Measurements from ENCODE around the gene MROH2A. TPM values are rescaled to one million over a fixed set of nuclear protein-coding genes. Genes with fewer than 3 reads are reported as not detected.

The MROH2A gene
- total and polyA plus RNA-seq, 4 experiments from 2014 or later = not detected

DNA sequence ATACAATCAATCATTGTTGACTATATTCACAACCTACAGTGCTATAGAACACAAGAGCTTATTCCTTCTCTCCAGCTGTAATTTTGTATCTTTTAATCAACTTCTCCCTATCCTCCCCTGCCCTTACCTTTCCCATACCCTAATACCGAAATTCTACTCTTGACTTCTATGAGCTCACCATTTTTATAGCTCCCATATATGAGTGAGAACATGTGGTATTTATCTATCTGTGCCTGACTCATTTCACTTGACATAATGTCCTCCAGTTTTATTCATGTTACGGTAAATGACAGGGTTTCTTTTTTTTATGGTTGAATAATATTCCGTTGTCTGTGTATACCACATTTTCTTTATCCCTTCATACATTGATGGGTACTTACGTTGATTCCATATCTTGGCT, 2.6 kb downstream of the MROH2A start:
- H3K36me3 ChIP-seq (ENCODE audit: insufficient read depth, low read length) = no peaks in the 10 kb centered on the region
- no peaks in the 10 kb centered on the region for H3K27me3 ChIP-seq (ENCODE audit: insufficient read depth, low read length)
- no peaks in the 10 kb centered on the region for H3K9me3 ChIP-seq (ENCODE audit: control insufficient read depth in 1 of 2, low read length in 2 of 2)
- H3K9me3 Mint-ChIP-seq = peaks cover 2 to 25% (median 10%) of the 10 kb centered on the region in 8 donors
- no peaks in the 10 kb centered on the region for H3K4me1 ChIP-seq (ENCODE audit: insufficient read depth, low read length)
- no peak overlapping the region for H3K27ac Mint-ChIP-seq
- peaks cover 0 to 6% of the 10 kb centered on the region in 2 donors for H3K36me3 Mint-ChIP-seq
- H3K27ac ChIP-seq (ENCODE audit: low read depth, low read length) = no peak overlapping the region
- intact Hi-C loops (cut with micrococcal nuclease) = no loop called here
- no peak for DNase-seq
- ChIA-PET CTCF (ENCODE audit: partially characterized antibody) (no interaction called here), POLR2A (ENCODE audit: partially characterized antibody) (no interaction called here)
- H3K4me3 Mint-ChIP-seq = no peak overlapping the region
- H3K4me1 Mint-ChIP-seq = peaks cover 0 to 2% (median 0%) of the 10 kb centered on the region in 4 donors
- H3K27me3 Mint-ChIP-seq = peaks cover 19 to 21% of the 10 kb centered on the region in 2 donors
- no peak overlapping the region for H3K4me3 ChIP-seq (ENCODE audit: low read length in 2 of 2)

DNA sequence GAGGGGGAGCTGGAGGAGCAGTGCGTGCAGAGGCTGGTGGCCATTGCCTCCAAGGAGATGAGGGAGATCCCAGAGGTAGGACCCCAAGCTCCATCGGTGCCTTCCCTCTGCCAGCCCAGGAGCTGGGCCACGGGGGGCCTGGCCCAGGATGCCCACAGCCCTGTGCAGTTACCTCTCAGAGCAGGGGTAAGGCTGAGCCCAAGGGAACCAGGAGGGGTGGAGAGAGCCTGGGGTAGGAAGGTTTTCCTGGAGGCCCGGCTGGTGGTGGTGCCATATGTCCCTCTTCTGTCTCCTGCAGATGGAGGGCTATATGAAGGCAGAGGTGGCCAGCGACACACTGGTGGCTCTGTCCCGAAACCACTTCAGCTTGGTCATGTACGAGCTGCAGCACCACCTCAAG, 11.4 kb downstream of the MROH2A start:
- ChIA-PET POLR2A (ENCODE audit: partially characterized antibody) (no interaction called here), CTCF (ENCODE audit: partially characterized antibody) (no interaction called here)
- Histone ChIP-seq H3K4me3 (ENCODE audit: low read length in 2 of 2) (no peak overlapping the region), H3K27me3 (ENCODE audit: insufficient read depth, low read length) (no peaks in the 10 kb centered on the region), H3K27ac (ENCODE audit: low read depth, low read length) (no peak overlapping the region), H3K36me3 (ENCODE audit: insufficient read depth, low read length) (no peaks in the 10 kb centered on the region), H3K4me1 (ENCODE audit: insufficient read depth, low read length) (no peaks in the 10 kb centered on the region), H3K9me3 (ENCODE audit: control insufficient read depth in 1 of 2, low read length in 2 of 2) (no peaks in the 10 kb centered on the region)
- Mint-ChIP-seq H3K4me3 (no peak overlapping the region), H3K36me3 (no peaks in the 10 kb centered on the region), H3K9me3 (peaks cover 0 to 9% (median 2%) of the 10 kb centered on the region in 8 donors), H3K4me1 (peaks cover 0 to 4% (median under 1%) of the 10 kb centered on the region in 4 donors), H3K27me3 (peaks cover 6 to 11% of the 10 kb centered on the region in 2 donors), H3K27ac (no peak overlapping the region)
- DNase-seq = no peak
- intact Hi-C loops (cut with micrococcal nuclease) = no loop called here

DNA sequence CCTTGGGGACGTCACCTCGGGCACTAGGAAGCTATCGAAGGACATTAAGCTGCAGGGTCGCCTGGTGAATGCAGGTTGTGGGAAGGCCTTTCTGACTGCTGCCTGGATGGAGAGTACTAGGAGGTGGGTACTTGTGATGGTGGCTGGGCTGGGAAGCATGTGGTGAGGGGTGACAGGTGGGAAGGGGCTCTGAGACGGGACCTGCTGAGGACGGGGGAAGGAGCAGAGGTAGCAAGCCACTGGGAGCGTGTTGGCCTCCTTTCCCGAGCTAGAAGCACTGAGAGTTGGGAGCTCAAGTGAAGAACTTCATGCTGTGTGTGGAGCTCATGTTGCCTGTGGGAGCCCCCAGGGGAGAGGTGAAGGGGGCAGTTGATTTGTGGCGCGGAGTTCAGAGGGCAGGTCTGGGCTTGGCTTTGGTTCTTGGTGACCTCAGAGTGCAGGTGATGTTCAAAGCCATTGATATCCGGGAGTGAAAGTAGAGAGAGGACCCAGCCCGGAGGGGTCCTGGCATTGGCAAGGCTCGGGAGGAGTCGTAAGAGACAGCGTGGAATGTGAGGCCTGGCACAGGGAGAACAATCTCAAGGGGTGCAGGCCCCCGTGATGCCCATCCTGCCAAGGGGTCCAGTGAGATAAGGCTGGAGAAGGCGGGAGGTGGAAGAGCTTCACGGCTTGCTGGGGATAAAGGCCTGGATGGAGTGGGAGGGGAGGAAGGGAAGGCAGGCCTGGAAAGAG, 13.2 kb downstream of the MROH2A start:
- Histone ChIP-seq H3K27ac (ENCODE audit: low read depth, low read length) (no peak overlapping the region), H3K4me1 (ENCODE audit: insufficient read depth, low read length) (no peaks in the 10 kb centered on the region), H3K4me3 (ENCODE audit: low read length in 2 of 2) (no peak overlapping the region), H3K36me3 (ENCODE audit: insufficient read depth, low read length) (no peaks in the 10 kb centered on the region), H3K9me3 (ENCODE audit: control insufficient read depth in 1 of 2, low read length in 2 of 2) (no peaks in the 10 kb centered on the region), H3K27me3 (ENCODE audit: insufficient read depth, low read length) (no peaks in the 10 kb centered on the region)
- no peak for DNase-seq
- no peak overlapping the region for H3K4me3 Mint-ChIP-seq
- ChIA-PET CTCF (ENCODE audit: partially characterized antibody) (no interaction called here), POLR2A (ENCODE audit: partially characterized antibody) (no interaction called here)
- intact Hi-C loops (cut with micrococcal nuclease) = no loop called here
- H3K36me3 Mint-ChIP-seq = no peaks in the 10 kb centered on the region
- peaks cover 0 to 4% (median under 1%) of the 10 kb centered on the region in 4 donors for H3K4me1 Mint-ChIP-seq
- peaks cover 0 to 5% (median under 1%) of the 10 kb centered on the region in 8 donors for H3K9me3 Mint-ChIP-seq
- H3K27me3 Mint-ChIP-seq = peaks cover 2 to 4% of the 10 kb centered on the region in 2 donors
- H3K27ac Mint-ChIP-seq = no peak overlapping the region

DNA sequence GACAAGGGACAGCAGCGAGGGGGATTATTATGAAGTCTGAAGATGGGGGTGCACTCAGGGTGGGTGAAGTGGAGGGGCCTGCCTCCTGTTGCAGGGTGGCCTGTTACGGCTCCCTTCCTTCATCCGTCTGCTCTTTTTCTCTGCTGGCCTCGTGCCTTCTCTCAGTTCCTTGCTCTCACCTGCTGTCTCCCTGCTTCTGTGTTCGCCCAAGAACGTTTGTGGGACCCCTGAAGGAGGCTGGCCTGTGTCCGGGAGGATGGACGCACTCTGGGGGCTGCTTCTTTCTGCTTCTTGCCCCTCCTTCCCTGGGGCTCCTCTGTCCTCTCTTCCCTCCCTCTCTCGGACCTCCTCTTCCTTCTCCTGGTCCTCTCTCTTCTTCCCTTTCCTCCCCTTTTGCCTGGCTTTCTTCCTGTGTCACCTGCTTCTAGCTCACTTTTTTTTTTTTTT, 13.8 kb downstream of the MROH2A start:
- H3K27me3 Mint-ChIP-seq = peaks cover 0 to 4% of the 10 kb centered on the region in 2 donors

DNA sequence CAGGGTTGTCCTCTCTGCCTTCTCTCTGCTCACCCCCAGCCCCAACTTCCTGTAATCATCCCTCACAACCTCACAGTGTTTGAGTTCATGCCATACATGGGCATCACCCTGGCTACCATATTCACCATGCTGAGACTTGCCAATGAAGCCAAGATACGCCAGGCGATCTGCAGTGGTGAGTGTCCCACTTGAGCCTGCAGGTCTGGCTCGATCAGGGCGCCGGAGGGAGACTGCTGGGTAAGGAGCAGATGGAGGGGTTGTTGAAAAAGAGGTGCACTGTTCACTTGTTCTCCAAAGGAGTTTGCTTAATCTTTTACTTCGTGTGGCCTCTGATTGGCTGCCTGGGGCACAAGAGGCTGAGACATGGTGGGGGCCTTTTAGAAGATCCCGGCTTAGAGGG, 14.6 kb downstream of the MROH2A start:
- peaks cover 0 to 4% of the 10 kb centered on the region in 2 donors for H3K27me3 Mint-ChIP-seq

More for the DNA sequence above, 13.8 kb downstream of the MROH2A start:
- DNase-seq = no peak
- Histone ChIP-seq H3K4me1 (ENCODE audit: insufficient read depth, low read length) (no peaks in the 10 kb centered on the region), H3K36me3 (ENCODE audit: insufficient read depth, low read length) (no peaks in the 10 kb centered on the region), H3K27ac (ENCODE audit: low read depth, low read length) (no peak overlapping the region), H3K9me3 (ENCODE audit: control insufficient read depth in 1 of 2, low read length in 2 of 2) (no peaks in the 10 kb centered on the region), H3K27me3 (ENCODE audit: insufficient read depth, low read length) (no peaks in the 10 kb centered on the region), H3K4me3 (ENCODE audit: low read length in 2 of 2) (no peak overlapping the region)
- H3K4me1 Mint-ChIP-seq = peaks cover 0 to 4% (median under 1%) of the 10 kb centered on the region in 4 donors
- H3K4me3 Mint-ChIP-seq = no peak overlapping the region
- ChIA-PET CTCF (ENCODE audit: partially characterized antibody) (no interaction called here), POLR2A (ENCODE audit: partially characterized antibody) (no interaction called here)
- H3K36me3 Mint-ChIP-seq = no peaks in the 10 kb centered on the region
- intact Hi-C loops (cut with micrococcal nuclease) = no loop called here
- no peak overlapping the region for H3K27ac Mint-ChIP-seq
- H3K9me3 Mint-ChIP-seq = peaks cover 0 to 5% (median 0%) of the 10 kb centered on the region in 8 donors

DNA sequence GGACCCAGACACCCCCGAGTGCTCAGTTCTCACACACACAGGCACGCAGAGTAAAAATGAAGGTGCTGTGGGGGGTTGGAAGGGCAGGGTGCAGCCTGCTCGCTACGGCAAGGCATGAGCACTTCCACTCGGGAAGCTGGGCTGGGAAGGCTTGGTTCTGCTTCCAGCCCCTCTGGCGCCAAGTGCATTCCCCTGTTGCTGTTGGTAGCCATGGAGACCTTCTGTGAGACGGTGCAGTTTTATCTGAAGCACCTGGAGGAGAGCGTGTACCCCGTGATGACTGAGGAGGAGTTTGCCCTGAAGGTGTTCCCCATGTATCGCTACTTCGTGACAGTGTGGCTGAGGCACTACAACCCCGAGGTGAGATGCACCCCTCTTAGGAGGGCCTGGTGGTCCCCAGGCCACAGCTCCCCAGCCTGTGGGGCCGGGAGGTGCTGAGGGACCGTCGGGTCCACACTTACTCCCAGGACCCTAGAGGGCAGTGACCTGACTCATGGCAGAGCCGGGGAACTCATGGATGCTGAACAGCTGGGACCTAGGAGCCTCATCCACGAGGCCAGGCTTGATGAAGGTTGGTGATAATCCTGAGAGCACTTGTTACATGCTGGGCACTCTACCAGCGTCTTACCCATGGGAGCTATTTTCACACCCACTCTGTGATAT, 15.5 kb downstream of the MROH2A start:
- peaks cover 0 to 4% of the 10 kb centered on the region in 2 donors for H3K27me3 Mint-ChIP-seq

More for the DNA sequence above, 14.6 kb downstream of the MROH2A start:
- peaks cover 0 to 5% (median 0%) of the 10 kb centered on the region in 8 donors for H3K9me3 Mint-ChIP-seq
- intact Hi-C loops (cut with micrococcal nuclease) = no loop called here
- no peak overlapping the region for H3K4me3 Mint-ChIP-seq
- H3K4me1 ChIP-seq (ENCODE audit: insufficient read depth, low read length) = no peaks in the 10 kb centered on the region
- peaks cover 0 to 4% (median under 1%) of the 10 kb centered on the region in 4 donors for H3K4me1 Mint-ChIP-seq
- no peak overlapping the region for H3K4me3 ChIP-seq (ENCODE audit: low read length in 2 of 2)
- H3K27me3 ChIP-seq (ENCODE audit: insufficient read depth, low read length) = no peaks in the 10 kb centered on the region
- no peak overlapping the region for H3K27ac ChIP-seq (ENCODE audit: low read depth, low read length)
- no peaks in the 10 kb centered on the region for H3K36me3 Mint-ChIP-seq
- no peaks in the 10 kb centered on the region for H3K9me3 ChIP-seq (ENCODE audit: control insufficient read depth in 1 of 2, low read length in 2 of 2)
- ChIA-PET CTCF (ENCODE audit: partially characterized antibody) (no interaction called here), POLR2A (ENCODE audit: partially characterized antibody) (no interaction called here)
- no peak overlapping the region for H3K27ac Mint-ChIP-seq
- DNase-seq = no peak
- no peaks in the 10 kb centered on the region for H3K36me3 ChIP-seq (ENCODE audit: insufficient read depth, low read length)

DNA sequence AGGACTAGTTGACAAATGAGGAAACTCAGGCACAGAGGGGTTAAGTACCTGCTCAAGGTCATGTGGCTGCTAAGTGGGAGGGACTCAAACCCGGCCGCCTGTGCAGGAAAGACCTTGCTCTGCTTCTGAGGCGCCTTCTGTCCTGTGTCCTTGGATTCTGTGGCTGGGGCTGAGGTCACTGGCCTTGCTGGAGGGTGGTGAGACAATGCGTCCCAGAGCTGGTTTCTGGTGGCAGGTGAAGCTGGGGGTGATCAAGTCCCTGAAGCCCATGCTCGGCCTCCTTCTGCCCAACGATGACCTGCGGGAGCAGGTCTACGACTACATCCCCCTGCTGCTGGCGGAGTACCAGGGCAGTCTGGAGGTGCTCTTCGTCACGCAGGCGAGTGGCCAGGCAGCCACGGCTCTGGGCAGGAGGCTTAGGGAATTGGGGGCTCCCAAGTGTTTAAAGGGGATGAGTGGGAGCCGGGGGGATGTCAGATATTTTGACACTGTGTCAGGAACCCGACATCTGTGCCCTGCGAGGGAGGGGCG, 16.1 kb downstream of the MROH2A start:
- Histone ChIP-seq H3K4me1 (ENCODE audit: insufficient read depth, low read length) (no peaks in the 10 kb centered on the region), H3K27ac (ENCODE audit: low read depth, low read length) (no peak overlapping the region), H3K9me3 (ENCODE audit: control insufficient read depth in 1 of 2, low read length in 2 of 2) (no peaks in the 10 kb centered on the region), H3K4me3 (ENCODE audit: low read length in 2 of 2) (no peak overlapping the region), H3K27me3 (ENCODE audit: insufficient read depth, low read length) (no peaks in the 10 kb centered on the region), H3K36me3 (ENCODE audit: insufficient read depth, low read length) (no peaks in the 10 kb centered on the region)
- Mint-ChIP-seq H3K36me3 (no peaks in the 10 kb centered on the region), H3K27me3 (peaks cover 0 to 3% of the 10 kb centered on the region in 2 donors), H3K4me1 (peaks cover 0 to 2% (median under 1%) of the 10 kb centered on the region in 4 donors), H3K4me3 (no peak overlapping the region), H3K27ac (no peak overlapping the region), H3K9me3 (peaks cover 0 to 3% (median 0%) of the 10 kb centered on the region in 8 donors)
- intact Hi-C loops (cut with micrococcal nuclease) = no loop called here
- DNase-seq = no peak
- POLR2A ChIA-PET (ENCODE audit: partially characterized antibody) = no interaction called here
- CTCF ChIA-PET (ENCODE audit: partially characterized antibody) = no interaction called here

More for the DNA sequence above, 15.5 kb downstream of the MROH2A start:
- Mint-ChIP-seq H3K4me1 (peaks cover 0 to 4% (median under 1%) of the 10 kb centered on the region in 4 donors), H3K4me3 (no peak overlapping the region), H3K36me3 (no peaks in the 10 kb centered on the region), H3K9me3 (peaks cover 0 to 5% (median 0%) of the 10 kb centered on the region in 8 donors), H3K27ac (no peak overlapping the region)
- H3K4me3 ChIP-seq (ENCODE audit: low read length in 2 of 2) = no peak overlapping the region
- CTCF ChIA-PET (ENCODE audit: partially characterized antibody) = no interaction called here
- no peak overlapping the region for H3K27ac ChIP-seq (ENCODE audit: low read depth, low read length)
- POLR2A ChIA-PET (ENCODE audit: partially characterized antibody) = no interaction called here
- no peaks in the 10 kb centered on the region for H3K36me3 ChIP-seq (ENCODE audit: insufficient read depth, low read length)
- no peak for DNase-seq
- no peaks in the 10 kb centered on the region for H3K9me3 ChIP-seq (ENCODE audit: control insufficient read depth in 1 of 2, low read length in 2 of 2)
- no peaks in the 10 kb centered on the region for H3K27me3 ChIP-seq (ENCODE audit: insufficient read depth, low read length)
- no peaks in the 10 kb centered on the region for H3K4me1 ChIP-seq (ENCODE audit: insufficient read depth, low read length)
- intact Hi-C loops (cut with micrococcal nuclease) = no loop called here
